Activated naive CD8-positive, alpha-beta T cell treated with anti-CD3 and anti-CD28 coated beads, Interleukin-2, amount 10 ng/mL, durations not matched to agents 7 days and 5 days (primary cell): ENCODE measurements around the gene COL20A1. TPM values are rescaled to one million over a fixed set of nuclear protein-coding genes. Genes with fewer than 3 reads are reported as not detected.
"Not testable (repeated sequence)": the region's sequence is repeated elsewhere in the genome, so short reads cannot be mapped to it uniquely, and the experiment has no call there.

ENCODE experiments used
- ATAC-seq: fragments of 150-1000 bp; cut with Tn5 transposase; one replicate; pipeline ENCODE4 v1.10.0; 2021; ENCODE audit warnings: low read depth, moderate library complexity
- POLR2A ChIA-PET: fragments of 350-600 bp; sonication (Branson Sonifier 250); formaldehyde crosslinking; loops from one replicate; lab custom pipeline; 2021; ENCODE audit warnings: antibody characterized with exemption; lab: Charles Lee
- DNase-seq: peaks from one replicate; pipeline ENCODE4 v3.0.0; 2021
- H3K27ac Mint-ChIP-seq: one replicate; pipeline ENCODE4 v1.8.0; 2022; ENCODE audit warnings: mild to moderate bottlenecking, mixed read lengths
- H3K27me3 Mint-ChIP-seq: one replicate; pipeline ENCODE4 v1.8.0; 2022; ENCODE audit warnings: mild to moderate bottlenecking, moderate library complexity, mixed read lengths
- H3K36me3 Mint-ChIP-seq: one replicate; pipeline ENCODE4 v1.8.0; 2021; ENCODE audit warnings: mild to moderate bottlenecking, mixed read lengths
- H3K4me1 Mint-ChIP-seq: one replicate; pipeline ENCODE4 v1.8.0; 2021; ENCODE audit warnings: mixed read lengths
- H3K4me3 Mint-ChIP-seq: one replicate; pipeline ENCODE4 v1.8.0; 2022; ENCODE audit warnings: mild to moderate bottlenecking, moderate library complexity, mixed read lengths
- H3K9me3 Mint-ChIP-seq: one replicate; pipeline ENCODE4 v1.8.0; 2021; ENCODE audit warnings: mixed read lengths
- total RNA-seq, 2 experiments: library from RNA; stranded (reverse); gene quantifications; one replicate each; pipeline ENCODE4 v1.2.3, GENCODE V29; 2021

Gene COL20A1
- total RNA-seq = under 1 TPM in 1 of 2 experiments, not detected in 1; 0.26 TPM

DNA sequence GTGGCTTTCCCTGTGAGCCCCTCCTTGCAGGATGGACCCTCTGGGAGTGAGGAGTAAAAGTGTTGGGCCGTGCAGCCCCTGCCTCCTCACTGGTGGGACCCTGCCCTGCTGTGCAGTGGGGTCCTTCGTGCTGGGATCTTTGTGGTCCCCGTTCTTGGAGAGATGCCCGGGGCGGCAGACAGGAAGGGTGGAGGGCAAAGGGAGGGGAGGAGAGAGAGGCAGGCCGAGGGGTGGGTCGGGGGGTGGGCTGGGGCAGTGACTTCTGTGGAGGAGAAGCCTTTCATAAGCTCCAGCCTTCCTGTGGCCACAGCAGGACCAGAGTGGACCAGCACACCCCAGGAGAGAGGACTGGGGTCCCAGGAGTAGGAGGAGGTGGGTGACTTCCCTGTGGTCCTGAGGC lies at the start of gene COL20A1:
TSS of gene COL20A1 (plus strand) at position 283 of the 400 bp plus-strand sequence. CDS start 1,922 bp downstream, outside the sequence.
- Mint-ChIP-seq H3K27ac (no peak within 1 kb of the TSS), H3K27me3 (peaks cover 8% of the 10 kb centered on the region), H3K9me3 (no peaks in the 10 kb centered on the region), H3K36me3 (no peaks in the 10 kb centered on the region), H3K4me1 (peaks cover 7% of the 10 kb centered on the region), H3K4me3 (no peak within 1 kb of the TSS)
- DNase-seq = no peak
- POLR2A ChIA-PET = no interaction called here
- no peak for ATAC-seq

DNA sequence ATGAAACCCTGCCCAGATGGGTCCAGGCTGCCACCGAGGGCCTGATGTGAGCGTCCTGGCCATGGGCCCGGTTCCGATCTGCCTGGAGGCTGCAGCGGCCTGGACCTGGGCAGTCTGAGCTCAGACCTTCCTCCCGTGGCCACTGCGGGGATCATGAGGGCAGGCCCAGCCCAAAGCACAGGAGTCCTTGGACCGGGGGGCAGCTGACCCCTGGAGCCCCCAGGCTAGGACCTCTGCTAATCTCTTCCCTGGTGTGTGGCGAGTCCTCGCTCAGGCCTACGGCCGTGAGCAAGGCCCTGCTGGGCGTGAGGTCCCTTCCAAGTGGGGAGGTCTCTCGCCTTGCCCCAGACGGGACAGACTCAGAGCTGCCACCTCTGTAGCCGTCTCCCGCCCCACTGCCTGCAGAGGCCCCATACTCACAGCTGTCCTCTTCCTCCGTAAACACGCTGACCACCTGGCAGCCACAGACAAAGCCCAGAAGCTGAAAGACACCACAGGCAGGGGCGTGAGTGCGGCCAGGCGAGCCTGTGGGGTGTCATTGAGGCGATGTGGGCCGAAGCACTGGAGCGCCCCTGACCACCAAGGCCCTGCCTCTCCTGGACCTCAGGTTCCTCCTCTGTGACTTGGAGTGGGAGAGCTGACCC lies 49.3 kb upstream of the COL20A1 start:
- Mint-ChIP-seq H3K27me3 (peaks cover 8% of the 10 kb centered on the region), H3K4me1 (no peaks in the 10 kb centered on the region), H3K4me3 (no peak overlapping the region), H3K27ac (no peak overlapping the region), H3K9me3 (no peaks in the 10 kb centered on the region), H3K36me3 (no peaks in the 10 kb centered on the region)
- POLR2A ChIA-PET = no interaction called here
- ATAC-seq = no peak
- DNase-seq = no peak

DNA sequence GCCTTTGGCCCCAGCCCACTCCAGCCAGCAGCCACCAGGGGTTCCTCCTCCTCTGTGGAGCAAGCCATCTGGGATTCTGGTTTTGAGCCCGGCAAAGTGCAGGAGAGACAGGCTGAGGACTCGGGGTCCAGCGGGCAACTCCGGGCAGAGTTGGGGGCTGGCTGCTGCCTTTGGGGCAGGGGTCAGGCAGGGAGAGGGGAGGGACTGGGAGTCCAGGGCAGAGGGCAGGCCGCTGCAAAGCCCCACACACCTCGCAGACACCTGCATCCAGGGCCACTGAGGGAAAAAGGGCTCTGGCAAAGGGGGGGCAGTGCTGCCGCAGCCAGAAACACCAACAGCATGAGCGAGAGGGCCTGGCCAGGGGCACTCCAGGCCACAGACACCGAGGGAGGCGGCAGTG lies 48.5 kb upstream of the COL20A1 start:
- no peak overlapping the region for H3K27ac Mint-ChIP-seq
- no peak overlapping the region for H3K4me3 Mint-ChIP-seq
- POLR2A ChIA-PET = no interaction called here
- no peaks in the 10 kb centered on the region for H3K4me1 Mint-ChIP-seq
- no peaks in the 10 kb centered on the region for H3K36me3 Mint-ChIP-seq
- no peaks in the 10 kb centered on the region for H3K9me3 Mint-ChIP-seq
- ATAC-seq = no peak
- DNase-seq = no peak
- H3K27me3 Mint-ChIP-seq = peaks cover 9% of the 10 kb centered on the region

DNA sequence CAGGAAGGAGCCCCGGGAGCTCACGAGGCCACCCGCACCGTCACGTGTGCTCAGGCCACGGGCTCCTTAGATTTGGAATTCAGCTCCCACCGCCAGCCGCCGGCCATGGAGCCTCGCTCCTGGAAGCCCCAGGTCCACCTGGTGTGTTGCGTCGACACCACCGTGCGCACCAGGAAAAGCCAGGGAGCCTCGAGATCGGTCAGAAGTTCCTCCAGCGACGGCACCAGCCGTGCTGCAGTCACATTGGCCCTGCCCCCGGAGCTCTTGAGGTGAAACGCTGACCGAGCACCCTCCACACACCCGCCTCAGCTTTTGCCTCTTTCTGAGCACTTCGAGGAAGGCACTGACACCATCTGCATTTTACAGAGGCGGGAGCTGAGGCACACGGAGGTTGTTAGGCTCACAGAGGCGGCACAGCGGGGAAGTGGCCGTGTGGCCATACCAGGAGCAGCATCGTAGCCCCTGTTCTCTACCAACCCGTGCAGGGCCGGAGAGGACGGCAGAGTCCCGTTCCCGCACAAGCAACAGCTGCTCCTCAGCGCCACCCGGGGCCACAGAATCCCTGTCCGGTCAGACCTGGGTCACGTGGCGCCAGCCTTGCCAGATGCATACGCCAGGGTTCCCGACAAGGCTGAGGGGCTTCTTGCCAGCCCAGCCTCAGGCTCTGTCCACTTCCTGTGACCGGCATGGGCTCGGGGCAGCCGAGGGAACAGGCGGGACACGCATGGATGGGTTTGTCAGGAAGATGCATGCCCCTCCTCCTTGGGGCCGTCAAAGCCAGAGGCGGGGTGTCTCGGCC lies 46.3 kb upstream of the COL20A1 start:
- no peak overlapping the region for H3K4me3 Mint-ChIP-seq
- DNase-seq (no peak), ATAC-seq (no peak)
- POLR2A ChIA-PET = no interaction called here
- no peaks in the 10 kb centered on the region for H3K4me1 Mint-ChIP-seq
- no peaks in the 10 kb centered on the region for H3K36me3 Mint-ChIP-seq
- H3K9me3 Mint-ChIP-seq = no peaks in the 10 kb centered on the region
- no peak overlapping the region for H3K27ac Mint-ChIP-seq
- H3K27me3 Mint-ChIP-seq = peaks cover 9% of the 10 kb centered on the region

DNA sequence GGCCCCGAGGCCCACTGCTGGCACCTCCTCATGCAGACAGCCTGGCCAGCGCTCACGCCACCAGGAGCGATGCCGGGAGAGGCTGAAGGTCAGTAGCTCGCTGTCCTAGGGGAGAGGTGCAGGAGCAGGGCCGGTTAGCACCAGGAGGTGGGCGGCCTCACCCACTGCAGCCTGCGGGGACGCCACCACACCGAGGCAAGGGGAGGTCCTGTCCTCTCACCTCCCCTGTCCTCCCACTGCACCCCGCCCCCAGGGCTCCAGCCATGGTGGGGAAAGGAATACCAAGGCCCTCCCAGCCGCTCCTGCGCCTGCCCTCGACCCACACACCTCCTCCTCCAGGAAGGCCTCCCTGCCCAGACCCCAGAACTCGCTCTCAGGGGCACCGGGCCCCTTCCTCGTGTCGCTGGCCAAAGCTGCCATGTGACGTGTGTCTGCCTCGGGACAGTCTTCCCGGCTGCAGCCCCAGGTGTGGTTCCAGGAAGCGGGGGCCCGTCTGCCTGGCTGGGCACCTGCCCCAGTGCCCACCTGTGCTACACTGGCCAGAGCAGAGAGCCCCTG lies 45.2 kb upstream of the COL20A1 start:
- H3K27me3 Mint-ChIP-seq = peaks cover 15% of the 10 kb centered on the region
- POLR2A ChIA-PET = no interaction called here
- H3K36me3 Mint-ChIP-seq = no peaks in the 10 kb centered on the region
- no peak overlapping the region for H3K27ac Mint-ChIP-seq
- ATAC-seq (no peak), DNase-seq (no peak)
- H3K4me1 Mint-ChIP-seq = no peaks in the 10 kb centered on the region
- H3K9me3 Mint-ChIP-seq = no peaks in the 10 kb centered on the region
- H3K4me3 Mint-ChIP-seq = no peak overlapping the region

DNA sequence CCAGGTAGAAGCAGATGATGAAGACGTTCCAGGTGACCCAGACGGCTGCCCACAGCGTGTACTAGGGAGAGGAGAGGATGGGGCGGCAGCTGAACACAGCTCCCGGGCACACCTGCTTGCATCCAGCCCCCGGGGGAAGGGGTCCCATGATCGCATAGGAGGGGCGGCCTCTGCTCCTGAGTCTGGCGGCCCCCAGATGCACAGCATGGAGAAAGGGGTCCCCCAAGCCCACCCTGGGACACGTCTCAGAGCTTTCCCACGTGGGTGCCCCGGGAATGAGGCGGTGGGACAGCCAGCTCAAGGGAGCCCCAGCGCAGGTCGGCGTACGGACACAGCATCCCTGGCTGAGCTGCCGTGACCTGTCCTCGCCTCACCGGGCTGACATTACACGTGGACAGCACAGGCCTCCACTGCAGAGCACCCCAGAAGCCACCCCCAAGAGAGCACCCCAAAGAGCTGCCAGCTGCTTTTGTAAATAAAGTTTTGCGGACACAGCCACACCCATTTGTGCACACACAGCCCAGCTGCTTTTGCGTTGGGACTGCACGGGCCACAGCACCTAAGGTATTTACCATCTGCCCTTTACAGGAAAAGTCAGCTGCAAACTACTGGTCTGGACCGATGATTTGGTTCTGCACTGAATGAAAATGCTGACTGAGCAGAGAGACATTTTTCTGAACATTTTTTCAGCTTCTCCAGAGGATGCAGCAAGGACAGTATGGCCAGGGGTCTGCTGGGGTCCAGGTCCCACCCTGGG lies 44.0 kb upstream of the COL20A1 start:
- DNase-seq = no peak
- POLR2A ChIA-PET = no interaction called here
- Mint-ChIP-seq H3K4me3 (no peak overlapping the region), H3K4me1 (no peaks in the 10 kb centered on the region), H3K27ac (no peak overlapping the region), H3K9me3 (no peaks in the 10 kb centered on the region), H3K36me3 (no peaks in the 10 kb centered on the region), H3K27me3 (peaks cover 23% of the 10 kb centered on the region)
- ATAC-seq = no peak

DNA sequence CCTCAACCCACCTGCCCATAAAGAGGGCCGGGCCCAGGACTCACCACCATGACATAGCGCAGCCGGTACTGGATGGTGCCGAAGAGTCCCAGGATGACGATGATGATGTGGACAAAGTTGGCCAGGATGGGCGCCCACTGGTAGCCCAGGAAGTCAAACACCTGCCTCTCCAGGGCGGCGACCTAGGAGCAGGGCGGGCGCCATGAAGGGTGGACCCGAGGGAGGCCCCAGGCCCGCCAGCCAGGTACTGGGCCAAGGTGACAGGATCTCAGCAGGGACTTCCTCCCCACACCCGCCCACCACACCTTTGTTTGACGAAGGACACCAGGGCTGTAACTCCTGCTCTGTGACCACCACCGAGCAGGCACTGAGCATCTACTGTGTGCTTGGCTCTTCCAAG lies 43.1 kb upstream of the COL20A1 start:
- no peak for DNase-seq
- POLR2A ChIA-PET = no interaction called here
- no peak for ATAC-seq
- no peaks in the 10 kb centered on the region for H3K4me1 Mint-ChIP-seq
- no peaks in the 10 kb centered on the region for H3K9me3 Mint-ChIP-seq
- no peak overlapping the region for H3K27ac Mint-ChIP-seq
- no peaks in the 10 kb centered on the region for H3K36me3 Mint-ChIP-seq
- peaks cover 25% of the 10 kb centered on the region for H3K27me3 Mint-ChIP-seq
- H3K4me3 Mint-ChIP-seq = no peak overlapping the region

DNA sequence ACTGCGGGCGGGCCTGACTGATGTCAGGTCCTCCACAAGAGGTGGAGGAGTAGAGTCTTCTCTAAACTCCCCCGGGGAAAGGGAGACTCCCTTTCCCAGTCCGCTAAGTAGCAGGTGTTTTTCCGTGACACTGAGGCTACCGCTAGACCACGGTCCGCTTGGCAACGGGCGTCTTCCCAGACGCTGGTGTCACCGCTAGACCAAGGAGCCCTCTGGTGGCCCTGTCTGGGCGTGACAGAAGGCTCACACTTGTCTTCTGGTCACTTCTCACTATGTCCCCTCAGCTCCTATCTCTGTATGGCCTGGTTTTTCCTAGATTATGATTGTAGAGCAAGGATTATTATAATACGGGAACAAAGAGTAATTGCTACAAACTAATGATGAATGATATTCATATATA lies 41.6 kb upstream of the COL20A1 start:
- H3K9me3 Mint-ChIP-seq, ATAC-seq, H3K4me1 Mint-ChIP-seq, DNase-seq, H3K27ac Mint-ChIP-seq, POLR2A ChIA-PET, H3K36me3 Mint-ChIP-seq, H3K4me3 Mint-ChIP-seq: not testable (repeated sequence)
- H3K27me3 Mint-ChIP-seq = peaks cover 34% of the 10 kb centered on the region

DNA sequence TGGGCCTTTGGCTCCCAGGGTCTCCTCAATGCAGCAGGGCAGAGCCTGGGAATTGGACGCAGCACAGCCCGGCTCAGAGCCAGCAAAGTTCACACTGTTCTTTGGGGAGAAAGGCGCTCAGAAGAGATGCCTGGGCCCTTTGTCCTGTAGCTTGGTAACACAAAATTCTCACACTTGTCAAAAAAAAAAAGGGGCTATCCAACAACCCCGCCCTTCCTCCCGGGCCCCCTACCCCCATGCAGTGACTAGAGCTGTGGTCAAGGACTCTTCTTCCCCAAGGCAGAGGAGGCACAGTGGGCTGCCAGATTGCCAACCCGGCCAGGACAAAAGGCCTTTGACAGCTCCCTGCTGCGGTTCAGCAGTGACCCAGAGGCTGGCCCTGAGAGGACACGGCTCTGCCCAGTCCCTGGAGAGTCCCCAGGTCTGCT lies 40.7 kb upstream of the COL20A1 start:
- H3K4me3 Mint-ChIP-seq = no peak overlapping the region
- no peak overlapping the region for H3K27ac Mint-ChIP-seq
- peaks cover 34% of the 10 kb centered on the region for H3K27me3 Mint-ChIP-seq
- no peaks in the 10 kb centered on the region for H3K4me1 Mint-ChIP-seq
- H3K36me3 Mint-ChIP-seq = no peaks in the 10 kb centered on the region
- POLR2A ChIA-PET = no interaction called here
- no peaks in the 10 kb centered on the region for H3K9me3 Mint-ChIP-seq
- ATAC-seq (no peak), DNase-seq (no peak)

DNA sequence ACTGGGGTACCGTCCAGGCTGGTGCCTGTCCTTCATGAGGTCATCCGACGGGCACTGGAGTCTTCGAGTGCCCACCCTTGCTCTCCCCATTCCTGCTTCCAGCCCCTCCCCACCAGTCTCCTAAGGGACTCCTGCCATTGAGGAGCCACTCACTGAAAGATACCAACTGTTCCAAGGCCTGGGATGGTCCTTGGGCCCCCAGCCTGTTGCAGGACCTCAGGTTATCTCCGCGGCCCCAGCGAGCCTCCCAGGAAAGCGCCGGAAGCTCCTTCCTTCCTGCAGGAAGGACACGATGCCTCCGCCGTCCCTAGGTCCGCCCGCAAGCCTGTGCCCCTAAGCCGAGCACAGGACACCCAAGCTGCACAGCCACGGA lies 39.9 kb upstream of the COL20A1 start:
- Mint-ChIP-seq H3K4me1 (peaks cover 3% of the 10 kb centered on the region), H3K36me3 (no peaks in the 10 kb centered on the region), H3K27ac (no peak overlapping the region), H3K27me3 (peaks cover 38% of the 10 kb centered on the region), H3K4me3 (no peak overlapping the region), H3K9me3 (no peaks in the 10 kb centered on the region)
- DNase-seq = no peak
- POLR2A ChIA-PET = no interaction called here
- no peak for ATAC-seq

DNA sequence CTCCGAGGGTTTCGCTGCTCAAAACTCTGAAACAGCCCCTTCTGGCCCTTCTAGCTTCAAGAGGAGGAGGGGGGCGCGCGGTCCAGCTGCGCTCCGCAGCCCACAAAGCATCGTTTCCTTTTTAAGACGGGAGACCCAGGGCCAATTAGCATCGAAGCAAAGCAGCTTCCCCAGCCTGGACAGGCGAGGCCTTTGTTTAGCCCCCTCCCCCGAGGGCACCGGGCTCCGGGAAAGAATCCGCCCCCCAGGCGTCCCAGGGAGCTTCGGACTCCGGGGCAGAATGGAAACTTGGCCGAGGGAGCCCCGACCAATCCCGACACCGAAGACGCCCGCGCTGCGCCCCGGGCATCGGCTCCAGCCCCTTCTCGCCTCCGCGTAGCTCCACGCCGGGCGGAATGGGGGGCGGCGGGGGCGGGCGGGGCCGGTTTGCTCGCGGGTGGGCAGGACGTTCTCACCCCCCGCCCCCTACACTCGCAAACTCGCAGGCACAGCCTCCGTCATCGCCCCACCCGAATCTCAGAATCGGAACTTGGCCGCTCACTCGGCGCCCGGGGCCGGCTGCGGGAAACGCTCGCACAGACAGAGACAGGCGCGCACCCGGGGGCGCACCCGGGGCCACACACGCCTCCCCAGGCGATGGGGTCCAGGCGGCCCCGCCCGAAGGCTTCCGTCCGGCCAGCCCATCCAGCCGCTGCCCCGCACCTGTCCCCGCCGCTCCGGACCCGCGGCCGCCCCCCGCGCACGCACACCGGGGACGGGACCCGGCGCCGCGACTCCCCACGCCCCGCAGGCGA lies 39.4 kb upstream of the COL20A1 start:
- DNase-seq = no peak
- H3K4me1 Mint-ChIP-seq = peaks cover 3% of the 10 kb centered on the region
- no peaks in the 10 kb centered on the region for H3K9me3 Mint-ChIP-seq
- H3K27ac Mint-ChIP-seq = no peak overlapping the region
- POLR2A ChIA-PET = no interaction called here
- no peaks in the 10 kb centered on the region for H3K36me3 Mint-ChIP-seq
- no peak for ATAC-seq
- peaks cover 36% of the 10 kb centered on the region for H3K27me3 Mint-ChIP-seq
- H3K4me3 Mint-ChIP-seq = no peak overlapping the region

DNA sequence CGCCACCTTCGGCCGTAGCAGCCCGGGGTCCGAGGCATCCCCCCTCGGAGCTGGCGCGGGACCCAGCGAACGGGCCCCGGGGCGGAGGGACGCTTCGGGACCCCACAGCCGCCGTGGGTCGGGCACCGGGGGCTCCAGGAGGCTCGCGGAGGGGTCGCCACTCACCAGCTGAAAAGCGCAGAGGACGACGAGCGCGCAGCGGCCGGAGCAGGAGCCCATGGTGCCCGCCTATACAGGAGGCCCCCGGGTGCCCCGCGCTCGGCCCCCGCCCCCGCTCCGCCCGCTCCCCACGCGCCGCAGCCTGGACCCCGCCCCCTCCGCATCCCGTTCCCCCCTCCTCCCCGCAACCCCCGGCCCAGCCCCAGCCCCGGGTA lies 38.8 kb upstream of the COL20A1 start, which contains the start of gene NKAIN4:
TSS of gene NKAIN4 (minus strand) at position 232 of the 374 bp plus-strand sequence. CDS start at position 219, 13 bp downstream.
- no peaks in the 10 kb centered on the region for H3K9me3 Mint-ChIP-seq
- no peak within 1 kb of the TSS for H3K27ac Mint-ChIP-seq
- ATAC-seq = no peak
- H3K27me3 Mint-ChIP-seq = peaks cover 34% of the 10 kb centered on the region
- POLR2A ChIA-PET = no interaction called here
- H3K4me1 Mint-ChIP-seq = peaks cover 3% of the 10 kb centered on the region
- DNase-seq = no peak
- H3K36me3 Mint-ChIP-seq = no peaks in the 10 kb centered on the region
- no peak within 1 kb of the TSS for H3K4me3 Mint-ChIP-seq
